Activated T-helper 17 cell treated with anti-CD3 and anti-CD28 coated beads, Interleukin-2, amount 50 U/mL, for 72 hours (primary cell): ENCODE results near the gene KRTAP3-2. TPM values are rescaled to one million over a fixed set of nuclear protein-coding genes. Genes with fewer than 3 reads are reported as not detected.

Source experiments
- ATAC-seq: fragments of 150-1000 bp; cut with Tn5 transposase; replicated peaks from 2 replicates; pipeline ENCODE4 v1.10.0; 2021; ENCODE audit warnings: mild to moderate bottlenecking, moderate library complexity
- H3K27ac Mint-ChIP-seq: one replicate; pipeline ENCODE4 v1.8.0; 2022; ENCODE audit warnings: mixed read lengths
- H3K27me3 Mint-ChIP-seq: one replicate; pipeline ENCODE4 v1.8.0; 2022; ENCODE audit warnings: mixed read lengths
- H3K36me3 Mint-ChIP-seq: one replicate; pipeline ENCODE4 v1.8.0; 2022; ENCODE audit warnings: low read depth, mild to moderate bottlenecking, mixed read lengths
- H3K4me1 Mint-ChIP-seq: one replicate; pipeline ENCODE4 v1.8.0; 2022; ENCODE audit warnings: mixed read lengths
- H3K4me3 Mint-ChIP-seq: one replicate; pipeline ENCODE4 v1.8.0; 2022; ENCODE audit warnings: mild to moderate bottlenecking, mixed read lengths
- H3K9me3 Mint-ChIP-seq: one replicate; pipeline ENCODE4 v1.8.0; 2022; ENCODE audit warnings: mixed read lengths
- total RNA-seq, 2 donors: library from RNA; stranded (reverse); gene quantifications; one replicate each; pipeline ENCODE4 v1.2.3, GENCODE V29; 2022

Gene KRTAP3-2
- total RNA-seq, 2 donors from 2014 or later, result not detected

- no peak overlapping the region for H3K4me3 Mint-ChIP-seq
- no peaks in the 10 kb centered on the region for H3K36me3 Mint-ChIP-seq
- peaks cover 54% of the 10 kb centered on the region for H3K27me3 Mint-ChIP-seq
- ATAC-seq, result no peak
- H3K4me1 Mint-ChIP-seq, result no peaks in the 10 kb centered on the region
- H3K9me3 Mint-ChIP-seq, result no peaks in the 10 kb centered on the region
- H3K27ac Mint-ChIP-seq, result no peak overlapping the region
Measured at GRCh38 chr17:40996829-40997228, 2.9 kb downstream of the KRTAP3-2 start.

GRCh38 chr17:40995116-40995515 lies 4.6 kb downstream of the KRTAP3-2 start:
- Mint-ChIP-seq H3K27ac (no peak overlapping the region), H3K27me3 (peaks cover 53% of the 10 kb centered on the region), H3K36me3 (no peaks in the 10 kb centered on the region), H3K9me3 (no peaks in the 10 kb centered on the region), H3K4me1 (no peaks in the 10 kb centered on the region), H3K4me3 (no peak overlapping the region)
- ATAC-seq, result no peak

GRCh38 chr17:40993839-40994238 lies 5.9 kb downstream of the KRTAP3-2 start, which contains the start of gene KRTAP3-3:
KRTAP3-3 (minus strand) TSS chr17:40994164; CDS start chr17:40994097, 67 bp downstream.
- H3K4me1 Mint-ChIP-seq, result no peaks in the 10 kb centered on the region
- no peak for ATAC-seq
- no peak within 1 kb of the TSS for H3K4me3 Mint-ChIP-seq
- H3K36me3 Mint-ChIP-seq, result no peaks in the 10 kb centered on the region
- no peak within 1 kb of the TSS for H3K27ac Mint-ChIP-seq
- peaks cover 51% of the 10 kb centered on the region for H3K27me3 Mint-ChIP-seq
- no peaks in the 10 kb centered on the region for H3K9me3 Mint-ChIP-seq

GRCh38 chr17:40993084-40993483 lies 6.6 kb downstream of the KRTAP3-2 start:
- Mint-ChIP-seq H3K4me3 (no peak overlapping the region), H3K27me3 (peaks cover 46% of the 10 kb centered on the region), H3K27ac (no peak overlapping the region), H3K4me1 (no peaks in the 10 kb centered on the region), H3K36me3 (no peaks in the 10 kb centered on the region), H3K9me3 (no peaks in the 10 kb centered on the region)
- ATAC-seq, result no peak

- Mint-ChIP-seq H3K4me1 (no peaks in the 10 kb centered on the region), H3K9me3 (no peaks in the 10 kb centered on the region), H3K36me3 (no peaks in the 10 kb centered on the region), H3K27ac (no peak overlapping the region), H3K27me3 (peaks cover 44% of the 10 kb centered on the region), H3K4me3 (no peak overlapping the region)
- ATAC-seq, result no peak
Measured at GRCh38 chr17:40992666-40993065, 7.0 kb downstream of the KRTAP3-2 start.

- H3K27ac Mint-ChIP-seq, result no peak overlapping the region
- peaks cover 22% of the 10 kb centered on the region for H3K27me3 Mint-ChIP-seq
Measured at GRCh38 chr17:40986920-40987319, 12.8 kb downstream of the KRTAP3-2 start.

GRCh38 chr17:40984226-40984625 lies 15.5 kb downstream of the KRTAP3-2 start, which contains the start of gene KRT40:
KRT40 (minus strand) TSS chr17:40984326; CDS start chr17:40984273, 53 bp downstream.
- no peak within 1 kb of the TSS for H3K4me3 Mint-ChIP-seq
- no peaks in the 10 kb centered on the region for H3K36me3 Mint-ChIP-seq
- no peaks in the 10 kb centered on the region for H3K9me3 Mint-ChIP-seq
- peaks cover 25% of the 10 kb centered on the region for H3K27me3 Mint-ChIP-seq
- ATAC-seq, result no peak
- no peaks in the 10 kb centered on the region for H3K4me1 Mint-ChIP-seq
- no peak within 1 kb of the TSS for H3K27ac Mint-ChIP-seq

More at GRCh38 chr17:40986920-40987319, 12.8 kb downstream of the KRTAP3-2 start:
- Mint-ChIP-seq H3K4me3 (no peak overlapping the region), H3K4me1 (no peaks in the 10 kb centered on the region), H3K9me3 (no peaks in the 10 kb centered on the region), H3K36me3 (no peaks in the 10 kb centered on the region)
- no peak for ATAC-seq

- Mint-ChIP-seq H3K4me3 (no peak overlapping the region), H3K27ac (no peak overlapping the region), H3K4me1 (no peaks in the 10 kb centered on the region), H3K9me3 (no peaks in the 10 kb centered on the region), H3K36me3 (no peaks in the 10 kb centered on the region), H3K27me3 (peaks cover 26% of the 10 kb centered on the region)
- no peak for ATAC-seq
Measured at GRCh38 chr17:40981115-40981514, 18.6 kb downstream of the KRTAP3-2 start.

- Mint-ChIP-seq H3K4me1 (no peaks in the 10 kb centered on the region), H3K9me3 (no peaks in the 10 kb centered on the region), H3K27ac (no peak overlapping the region), H3K4me3 (no peak overlapping the region), H3K36me3 (no peaks in the 10 kb centered on the region), H3K27me3 (peaks cover 22% of the 10 kb centered on the region)
- ATAC-seq, result no peak
Measured at GRCh38 chr17:40980596-40980995, 19.1 kb downstream of the KRTAP3-2 start.

GRCh38 chr17:40980117-40980516 lies 19.6 kb downstream of the KRTAP3-2 start:
- ATAC-seq, result no peak
- no peaks in the 10 kb centered on the region for H3K36me3 Mint-ChIP-seq
- H3K9me3 Mint-ChIP-seq, result no peaks in the 10 kb centered on the region
- no peaks in the 10 kb centered on the region for H3K4me1 Mint-ChIP-seq
- no peak overlapping the region for H3K4me3 Mint-ChIP-seq
- H3K27ac Mint-ChIP-seq, result no peak overlapping the region
- H3K27me3 Mint-ChIP-seq, result peaks cover 27% of the 10 kb centered on the region

GRCh38 chr17:40978575-40979151 lies 21.0 kb downstream of the KRTAP3-2 start:
- Mint-ChIP-seq H3K9me3 (no peaks in the 10 kb centered on the region), H3K4me1 (no peaks in the 10 kb centered on the region), H3K4me3 (no peak overlapping the region), H3K27ac (no peak overlapping the region), H3K36me3 (no peaks in the 10 kb centered on the region), H3K27me3 (peaks cover 26% of the 10 kb centered on the region)
- no peak for ATAC-seq

GRCh38 chr17:40975516-40975915 lies 24.2 kb downstream of the KRTAP3-2 start:
- Mint-ChIP-seq H3K27ac (no peak overlapping the region), H3K4me3 (no peak overlapping the region), H3K9me3 (no peaks in the 10 kb centered on the region), H3K27me3 (peaks cover 23% of the 10 kb centered on the region), H3K36me3 (no peaks in the 10 kb centered on the region), H3K4me1 (no peaks in the 10 kb centered on the region)
- no peak for ATAC-seq

GRCh38 chr17:40974366-40974765 lies 25.3 kb downstream of the KRTAP3-2 start:
- no peak for ATAC-seq
- H3K4me1 Mint-ChIP-seq, result no peaks in the 10 kb centered on the region
- H3K36me3 Mint-ChIP-seq, result no peaks in the 10 kb centered on the region
- H3K4me3 Mint-ChIP-seq, result no peak overlapping the region
- H3K9me3 Mint-ChIP-seq, result no peaks in the 10 kb centered on the region
- H3K27ac Mint-ChIP-seq, result no peak overlapping the region
- H3K27me3 Mint-ChIP-seq, result peaks cover 16% of the 10 kb centered on the region

GRCh38 chr17:40967582-40967981 lies 32.1 kb downstream of the KRTAP3-2 start:
- Mint-ChIP-seq H3K27ac (no peak overlapping the region), H3K4me1 (peaks cover 6% of the 10 kb centered on the region), H3K36me3 (no peaks in the 10 kb centered on the region), H3K9me3 (no peaks in the 10 kb centered on the region), H3K27me3 (peaks cover 4% of the 10 kb centered on the region), H3K4me3 (no peak overlapping the region)
- no peak for ATAC-seq

GRCh38 chr17:40966848-40967247 lies 32.9 kb downstream of the KRTAP3-2 start, which contains the start of gene KRT39:
KRT39 (minus strand) TSS chr17:40966948; CDS start chr17:40966856, 92 bp downstream.
- no peak for ATAC-seq
- Mint-ChIP-seq H3K36me3 (no peaks in the 10 kb centered on the region), H3K9me3 (no peaks in the 10 kb centered on the region), H3K4me3 (no peak within 1 kb of the TSS), H3K27ac (no peak within 1 kb of the TSS), H3K4me1 (peaks cover 6% of the 10 kb centered on the region), H3K27me3 (peaks cover 4% of the 10 kb centered on the region)
